SJCRH30 (cell line): ENCODE data around the gene CGB2. TPM values are rescaled to one million over a fixed set of nuclear protein-coding genes. Genes with fewer than 3 reads are reported as not detected.

Source experiments
- DNase-seq, 2 experiments: peaks; one replicate each; pipeline ENCODE4 v3.0.0-alpha.2; 2015 to 2020
- H3K27ac ChIP-seq: fragments of 250-450 bp; sonication (Bioruptor Pico); 2 replicates; pipeline ENCODE4 v1.5.1; 2020; ENCODE audit warnings: mild to moderate bottlenecking, moderate library complexity
- H3K27me3 ChIP-seq: fragments of 250-450 bp; sonication (Bioruptor Pico); 2 replicates; pipeline ENCODE4 v1.5.1; 2020; ENCODE audit warnings: mild to moderate bottlenecking, moderate library complexity
- H3K36me3 ChIP-seq: fragments of 250-450 bp; sonication (Bioruptor Pico); 2 replicates; pipeline ENCODE4 v1.5.1; 2020; ENCODE audit warnings: mild to moderate bottlenecking, moderate library complexity
- H3K4me1 ChIP-seq: fragments of 250-450 bp; sonication (Bioruptor Pico); 2 replicates; pipeline ENCODE4 v1.5.1; 2020; ENCODE audit warnings: mild to moderate bottlenecking, moderate library complexity
- H3K4me3 ChIP-seq: fragments of 250-450 bp; sonication (Bioruptor Pico); 2 replicates; pipeline ENCODE4 v1.5.1; 2020; ENCODE audit warnings: mild to moderate bottlenecking, moderate library complexity
- H3K9me3 ChIP-seq: fragments of 250-450 bp; sonication (Bioruptor Pico); replicated peaks from 2 replicates; pipeline ENCODE4 v1.5.1; 2020; ENCODE audit warnings: mild to moderate bottlenecking, moderate library complexity
- total RNA-seq: library from RNA; depleted of rRNA; stranded (reverse); fragments of >200 nt; shearing (Covaris generic); gene quantifications from 2 replicates; pipeline ENCODE4 v1.2.3, GENCODE V29; 2014

CGB2 gene
- total RNA-seq, 1 experiment from 2014 or later, result not detected

DNA sequence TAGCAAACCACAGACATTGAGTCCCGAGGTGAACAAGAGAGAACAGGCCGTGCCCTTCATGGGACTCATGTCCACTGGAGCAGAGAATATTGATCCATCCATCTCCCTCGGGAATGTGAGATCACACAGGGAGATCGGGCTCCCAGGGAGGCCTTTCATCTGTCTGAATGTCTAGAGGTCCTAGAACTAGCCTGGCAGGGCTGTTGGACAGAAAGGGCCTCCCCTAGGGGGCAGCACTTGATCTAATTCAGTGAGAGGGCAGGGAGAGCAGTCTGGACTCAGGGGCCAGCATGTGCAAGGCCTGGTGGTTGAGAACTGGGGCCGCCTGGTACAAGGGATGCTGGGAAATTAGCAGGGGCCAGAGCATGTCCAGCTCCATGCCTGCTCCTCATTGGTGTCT lies 33.7 kb upstream of the CGB2 start:
- Histone ChIP-seq H3K27me3 (no peaks in the 10 kb centered on the region), H3K27ac (no peak overlapping the region), H3K36me3 (peaks cover 7% of the 10 kb centered on the region; the same call in 1 of the 2 replicates), H3K9me3 (no peaks in the 10 kb centered on the region), H3K4me1 (no peaks in the 10 kb centered on the region), H3K4me3 (no peak overlapping the region)
- peak; percentile 81 to 84 for DNase-seq

GRCh38 chr19:48999481-49000325 lies 32.0 kb upstream of the CGB2 start:
- H3K36me3 ChIP-seq, result peaks cover 12% of the 10 kb centered on the region; the same call in 1 of the 2 replicates
- H3K27me3 ChIP-seq, result no peaks in the 10 kb centered on the region
- peak; percentile 48 to 59 for DNase-seq
- no peak overlapping the region for H3K4me3 ChIP-seq
- no peaks in the 10 kb centered on the region for H3K9me3 ChIP-seq
- no peaks in the 10 kb centered on the region for H3K4me1 ChIP-seq
- H3K27ac ChIP-seq, result no peak overlapping the region

DNA sequence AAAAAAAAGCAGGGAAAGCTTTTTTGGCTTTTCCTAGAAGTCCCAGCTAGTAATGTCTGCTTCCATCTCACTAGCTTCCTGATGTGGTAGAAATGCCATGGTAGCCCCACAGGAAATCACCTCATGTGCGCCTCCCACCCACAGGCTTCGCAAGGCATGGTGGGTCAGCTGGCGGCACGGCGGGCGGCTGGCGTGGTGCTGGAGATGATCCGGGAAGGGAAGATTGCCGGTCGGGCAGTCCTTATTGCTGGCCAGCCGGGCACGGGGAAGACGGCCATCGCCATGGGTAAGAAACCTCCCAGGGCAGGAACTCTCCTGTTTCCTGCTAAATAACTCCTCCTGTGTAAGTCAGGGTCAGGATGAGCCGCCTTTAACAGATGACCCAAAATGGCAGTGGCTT lies 27.6 kb upstream of the CGB2 start:
- DNase-seq, result no peak
- no peaks in the 10 kb centered on the region for H3K4me1 ChIP-seq
- H3K36me3 ChIP-seq, result peaks cover 24% of the 10 kb centered on the region

DNA sequence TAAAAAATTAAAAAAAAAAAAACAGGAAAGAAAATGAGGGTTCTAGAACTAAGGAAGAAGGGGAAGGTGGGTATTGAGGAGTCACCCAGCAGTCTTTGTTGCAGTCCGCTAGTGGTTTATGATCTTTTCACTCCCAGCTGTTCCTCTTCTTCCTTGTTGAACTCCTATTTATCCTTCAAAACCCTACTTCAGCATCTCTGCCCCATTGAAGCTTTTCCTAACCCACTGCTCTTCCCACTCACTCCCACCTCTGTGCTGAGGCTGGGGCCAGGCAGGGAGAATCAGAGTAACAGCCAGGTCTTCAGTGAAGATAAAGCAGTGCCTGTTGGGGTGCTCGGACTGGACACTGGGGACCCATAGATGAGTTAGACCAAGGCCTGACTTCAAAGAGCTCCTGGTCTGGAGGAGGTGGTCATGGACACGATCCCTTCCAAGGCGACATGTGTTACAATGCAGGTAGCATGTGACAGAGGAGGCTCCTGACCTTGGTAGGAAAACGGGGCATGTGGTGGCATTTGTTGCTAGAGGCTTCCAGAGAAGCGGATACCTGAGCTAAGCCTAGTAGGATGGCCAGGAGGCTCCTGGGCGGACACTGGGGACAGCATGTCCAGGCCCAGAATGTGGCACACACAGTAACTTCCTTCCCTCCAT lies 26.6 kb upstream of the CGB2 start:
- no peaks in the 10 kb centered on the region for H3K27me3 ChIP-seq

More for the DNA sequence above, 27.6 kb upstream of the CGB2 start:
- Histone ChIP-seq H3K9me3 (no peaks in the 10 kb centered on the region), H3K27me3 (no peaks in the 10 kb centered on the region), H3K27ac (no peak overlapping the region), H3K4me3 (no peak overlapping the region)

GRCh38 chr19:49006905-49007304 lies 24.8 kb upstream of the CGB2 start:
- Histone ChIP-seq H3K36me3 (peaks cover 37% of the 10 kb centered on the region), H3K27me3 (no peaks in the 10 kb centered on the region), H3K27ac (no peak overlapping the region), H3K4me1 (no peaks in the 10 kb centered on the region), H3K4me3 (no peak overlapping the region), H3K9me3 (no peaks in the 10 kb centered on the region)
- DNase-seq, result no peak

More for the DNA sequence above, 26.6 kb upstream of the CGB2 start:
- DNase-seq, result no peak
- Histone ChIP-seq H3K4me3 (no peak overlapping the region), H3K9me3 (no peaks in the 10 kb centered on the region), H3K27ac (no peak overlapping the region), H3K36me3 (peaks cover 29% of the 10 kb centered on the region), H3K4me1 (no peaks in the 10 kb centered on the region)

DNA sequence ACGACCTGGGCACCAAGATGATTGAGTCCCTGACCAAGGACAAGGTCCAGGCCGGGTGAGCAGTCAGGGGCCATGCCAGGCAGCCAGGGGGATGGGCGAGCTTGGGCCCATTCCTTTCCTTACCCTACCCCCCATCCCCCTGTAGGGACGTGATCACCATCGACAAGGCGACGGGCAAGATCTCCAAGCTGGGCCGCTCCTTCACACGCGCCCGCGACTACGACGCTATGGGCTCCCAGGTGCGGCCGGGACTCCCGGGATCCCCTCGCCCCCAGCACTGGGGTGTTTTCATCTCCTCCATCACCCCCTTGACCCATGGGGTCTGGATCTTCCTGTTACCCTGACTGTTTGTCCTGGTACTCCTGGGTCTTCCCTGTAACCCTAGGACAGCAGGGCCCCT lies 21.9 kb upstream of the CGB2 start:
- Histone ChIP-seq H3K4me1 (no peaks in the 10 kb centered on the region), H3K27me3 (no peaks in the 10 kb centered on the region), H3K36me3 (peaks cover 31% of the 10 kb centered on the region), H3K27ac (no peak overlapping the region), H3K4me3 (no peak overlapping the region), H3K9me3 (no peaks in the 10 kb centered on the region)
- no peak for DNase-seq

- Histone ChIP-seq H3K27me3 (no peaks in the 10 kb centered on the region), H3K4me3 (no peak overlapping the region), H3K4me1 (no peaks in the 10 kb centered on the region), H3K27ac (no peak overlapping the region), H3K9me3 (no peaks in the 10 kb centered on the region), H3K36me3 (peaks cover 35% of the 10 kb centered on the region)
- DNase-seq, result no peak
Measured at GRCh38 chr19:49010453-49010852, 21.2 kb upstream of the CGB2 start.

GRCh38 chr19:49011194-49011593 lies 20.5 kb upstream of the CGB2 start:
- H3K9me3 ChIP-seq, result no peaks in the 10 kb centered on the region

GRCh38 chr19:49014123-49014869 lies 17.4 kb upstream of the CGB2 start:
- peaks cover 24% of the 10 kb centered on the region for H3K36me3 ChIP-seq
- DNase-seq, result no peak
- H3K9me3 ChIP-seq, result no peaks in the 10 kb centered on the region
- H3K27ac ChIP-seq, result no peak overlapping the region
- H3K4me3 ChIP-seq, result no peak overlapping the region
- H3K27me3 ChIP-seq, result no peaks in the 10 kb centered on the region
- H3K4me1 ChIP-seq, result no peaks in the 10 kb centered on the region

More at GRCh38 chr19:49011194-49011593, 20.5 kb upstream of the CGB2 start:
- Histone ChIP-seq H3K36me3 (peaks cover 29% of the 10 kb centered on the region), H3K27ac (no peak overlapping the region), H3K4me1 (no peaks in the 10 kb centered on the region), H3K4me3 (no peak overlapping the region), H3K27me3 (no peaks in the 10 kb centered on the region)
- no peak for DNase-seq

- Histone ChIP-seq H3K27ac (no peak overlapping the region), H3K4me3 (no peak overlapping the region), H3K4me1 (no peaks in the 10 kb centered on the region), H3K36me3 (peaks cover 18% of the 10 kb centered on the region), H3K27me3 (no peaks in the 10 kb centered on the region), H3K9me3 (no peaks in the 10 kb centered on the region)
- DNase-seq, result no peak
Measured at GRCh38 chr19:49014870-49015255, 16.8 kb upstream of the CGB2 start.

DNA sequence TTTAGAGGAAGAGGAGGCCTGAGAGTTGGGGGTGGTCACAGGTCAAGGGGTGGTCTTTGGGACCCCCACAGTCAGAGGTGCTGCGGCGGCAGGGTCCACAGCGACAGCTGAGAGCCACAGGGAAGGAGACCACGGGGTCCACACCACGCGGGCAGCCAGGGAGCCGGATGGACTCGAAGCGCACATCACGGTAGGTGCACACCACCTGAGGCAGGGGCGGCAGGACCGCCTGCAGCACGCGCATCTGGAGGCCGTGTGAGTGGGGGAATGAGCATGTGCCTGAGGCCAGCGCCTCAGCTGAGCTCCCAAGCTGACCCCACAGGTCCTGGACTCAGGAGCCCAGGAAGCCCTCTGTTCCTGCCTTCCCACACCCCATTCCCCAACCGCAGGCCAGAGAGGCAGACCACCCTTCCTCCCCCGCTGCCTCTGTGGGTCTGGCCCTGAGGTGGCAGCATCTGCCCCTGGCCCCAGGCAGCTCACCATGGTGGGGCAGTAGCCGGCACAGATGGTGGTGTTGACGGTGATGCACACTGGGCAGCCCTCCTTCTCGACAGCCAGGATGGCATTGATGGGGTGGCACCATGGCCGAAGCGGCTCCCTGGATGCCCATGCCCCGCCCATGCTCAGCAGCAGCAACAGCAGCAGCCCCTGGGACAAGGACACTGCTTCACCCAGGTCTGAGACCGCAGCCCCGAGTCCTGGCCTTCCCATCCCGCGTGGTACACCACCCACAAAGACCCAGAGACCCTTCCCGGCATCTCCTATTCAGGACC lies 15.4 kb upstream of the CGB2 start:
- no peak overlapping the region for H3K4me3 ChIP-seq
- H3K36me3 ChIP-seq, result peaks cover 11% of the 10 kb centered on the region
- no peaks in the 10 kb centered on the region for H3K27me3 ChIP-seq
- H3K27ac ChIP-seq, result no peak overlapping the region
- H3K4me1 ChIP-seq, result no peaks in the 10 kb centered on the region
- H3K9me3 ChIP-seq, result no peaks in the 10 kb centered on the region
- DNase-seq, result no peak

- no peaks in the 10 kb centered on the region for H3K9me3 ChIP-seq
- H3K36me3 ChIP-seq, result peaks cover 7% of the 10 kb centered on the region
- H3K4me1 ChIP-seq, result no peaks in the 10 kb centered on the region
- no peaks in the 10 kb centered on the region for H3K27me3 ChIP-seq
- peak within 1 kb of the TSS; percentile 45 for H3K4me3 ChIP-seq
- no peak for DNase-seq
- no peak within 1 kb of the TSS for H3K27ac ChIP-seq
Measured at GRCh38 chr19:49017041-49017665, 14.5 kb upstream of the CGB2 start, which contains the start of gene LHB. TSS of gene LHB (minus strand) at chr19:49017091. CDS start at chr19:49017081, 10 bp downstream.

DNA sequence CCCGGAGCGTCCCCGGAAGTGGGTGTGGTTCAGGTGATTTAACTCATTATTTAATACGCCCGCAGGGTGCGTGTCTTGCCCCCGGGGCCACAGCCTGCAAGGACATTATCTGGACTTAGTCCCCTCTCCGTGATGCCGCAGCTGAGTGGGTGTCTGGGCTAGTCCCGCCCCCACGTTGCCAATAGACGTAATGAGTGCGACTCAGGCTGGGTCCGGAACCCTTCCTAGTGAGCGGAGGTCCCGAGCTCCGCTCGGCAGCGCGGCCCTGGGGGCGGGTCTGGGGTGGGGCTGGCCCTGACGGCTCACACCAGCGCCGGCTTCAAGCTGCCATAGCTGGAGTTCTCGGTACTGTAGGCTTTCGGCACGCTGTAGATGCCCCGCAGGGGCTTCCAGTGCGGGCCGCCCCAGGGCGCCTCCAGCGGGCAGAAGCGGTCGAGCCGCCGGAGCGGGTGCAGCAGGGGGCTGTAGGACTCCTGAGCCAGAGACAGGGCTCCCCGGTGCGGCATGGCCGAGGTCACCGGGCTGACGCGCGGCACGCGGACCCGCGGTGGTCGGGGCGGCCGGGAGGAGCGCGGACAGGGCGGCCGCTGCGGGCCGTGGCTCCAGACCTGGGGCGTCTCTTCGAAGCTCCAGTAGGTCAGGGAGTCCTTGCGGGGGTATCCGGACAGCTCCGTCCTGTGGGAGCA lies 13.9 kb upstream of the CGB2 start:
- no peak overlapping the region for H3K27ac ChIP-seq
- DNase-seq, result peak; percentile 50 to 54

More for the DNA sequence above, 13.9 kb upstream of the CGB2 start:
- no peaks in the 10 kb centered on the region for H3K9me3 ChIP-seq
- no peaks in the 10 kb centered on the region for H3K4me1 ChIP-seq
- peak overlapping the region; percentile 45 for H3K4me3 ChIP-seq
- H3K27me3 ChIP-seq, result no peaks in the 10 kb centered on the region
- H3K36me3 ChIP-seq, result peaks cover 5% of the 10 kb centered on the region
